Stimulated activated naive CD8-positive, alpha-beta T cell treated with anti-CD3 and anti-CD28 coated beads, Interleukin-15, Interleukin-2, amounts not matched to agents 100 U/mL and 50 U/mL, for 24 hours (primary cell): ENCODE results near the gene ZC3H12C.
"Not testable (repeated sequence)": the region's sequence is repeated elsewhere in the genome, so short reads cannot be mapped to it uniquely, and the experiment has no call there.

Source experiments
- ATAC-seq: fragments of 150-1000 bp; cut with Tn5 transposase; one replicate; pipeline ENCODE4 v1.10.0; 2021
- DNase-seq: peaks from one replicate; pipeline ENCODE4 v3.0.0; 2021

The ZC3H12C gene

DNA sequence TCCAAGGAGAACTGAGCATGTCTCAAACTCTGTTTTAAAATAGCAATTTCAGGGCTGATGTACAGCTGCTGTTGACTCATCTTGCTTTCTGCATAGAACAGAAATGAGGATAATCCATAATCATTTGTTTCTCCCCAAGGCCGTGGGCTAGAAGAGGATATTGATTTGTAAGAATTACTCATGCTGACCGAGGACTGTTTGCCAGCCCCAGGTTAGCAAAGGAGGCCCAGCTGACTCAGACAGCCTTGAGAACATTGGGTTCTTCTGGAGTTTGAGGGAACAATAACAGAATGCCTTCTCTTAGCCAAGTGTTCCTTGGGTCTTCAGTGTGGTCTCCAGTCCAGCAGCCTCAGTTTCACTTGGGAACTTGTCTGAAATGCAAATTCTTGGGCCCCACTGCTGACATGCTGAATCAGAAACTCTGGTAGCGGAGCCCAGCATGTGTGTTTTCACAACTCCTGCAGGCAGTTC lies 92.0 kb downstream of the ZC3H12C start:
- DNase-seq = no peak
- ATAC-seq = no peak

DNA sequence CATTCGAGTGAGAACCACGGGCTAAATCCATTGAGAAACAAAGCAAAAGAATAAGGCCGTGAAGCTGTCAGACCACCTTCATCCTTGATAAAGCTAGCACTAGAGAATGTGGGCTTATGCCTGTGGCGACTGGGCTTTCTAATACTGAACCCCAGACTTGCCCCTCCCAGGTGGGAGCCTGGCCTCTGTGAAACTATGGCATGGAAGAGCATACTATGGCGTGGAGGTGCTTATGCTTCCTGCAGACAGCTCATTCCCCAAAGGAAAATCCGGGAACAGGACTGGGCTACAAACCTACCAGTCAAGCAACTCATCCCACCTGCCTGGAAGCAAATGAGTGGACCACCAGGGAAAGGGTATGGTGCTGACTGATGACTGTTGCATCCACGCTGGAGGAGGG lies 92.4 kb downstream of the ZC3H12C start:
- ATAC-seq = no peak
- DNase-seq = no peak

DNA sequence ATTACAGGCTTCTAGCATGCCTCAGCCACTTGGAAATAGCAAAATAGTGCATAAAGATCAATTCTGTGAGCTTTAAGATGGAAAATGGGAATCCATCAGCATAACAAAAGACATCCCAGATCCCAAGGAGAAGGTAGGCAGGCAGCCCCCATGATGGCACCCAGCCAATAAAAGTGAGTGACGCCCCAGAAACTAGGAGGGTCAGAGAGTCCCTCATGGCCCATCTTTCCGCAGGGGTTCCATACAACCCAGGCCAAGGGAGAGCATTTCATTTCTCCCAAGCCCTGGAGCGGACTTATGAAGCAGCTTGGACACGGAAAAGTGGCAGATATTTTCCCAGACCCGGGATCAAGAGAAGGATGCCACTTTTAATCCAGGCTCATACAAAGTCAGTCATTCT lies 93.3 kb downstream of the ZC3H12C start:
- ATAC-seq = no peak

DNA sequence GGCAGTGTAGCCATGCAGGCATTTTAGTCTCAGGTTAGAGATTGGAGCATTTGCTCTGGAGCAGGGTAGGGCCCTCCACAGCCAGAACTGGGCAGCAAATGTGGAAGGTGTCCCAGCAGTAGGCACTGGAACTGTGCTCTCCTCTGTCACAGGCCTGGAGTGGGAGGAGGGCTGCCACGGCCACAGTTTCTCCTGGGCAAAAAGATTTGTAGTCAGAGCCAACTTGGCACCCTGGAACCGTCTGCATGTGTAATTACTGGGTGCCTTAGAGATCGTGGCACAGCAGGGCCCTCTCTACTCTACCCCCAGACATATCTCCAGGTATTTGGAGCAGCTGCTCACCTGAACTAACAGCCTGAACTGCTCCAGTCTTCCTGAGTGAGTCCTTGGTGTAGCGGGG lies 93.7 kb downstream of the ZC3H12C start:
- no peak for ATAC-seq
- no peak for DNase-seq

More for the DNA sequence above, 93.3 kb downstream of the ZC3H12C start:
- DNase-seq = no peak

DNA sequence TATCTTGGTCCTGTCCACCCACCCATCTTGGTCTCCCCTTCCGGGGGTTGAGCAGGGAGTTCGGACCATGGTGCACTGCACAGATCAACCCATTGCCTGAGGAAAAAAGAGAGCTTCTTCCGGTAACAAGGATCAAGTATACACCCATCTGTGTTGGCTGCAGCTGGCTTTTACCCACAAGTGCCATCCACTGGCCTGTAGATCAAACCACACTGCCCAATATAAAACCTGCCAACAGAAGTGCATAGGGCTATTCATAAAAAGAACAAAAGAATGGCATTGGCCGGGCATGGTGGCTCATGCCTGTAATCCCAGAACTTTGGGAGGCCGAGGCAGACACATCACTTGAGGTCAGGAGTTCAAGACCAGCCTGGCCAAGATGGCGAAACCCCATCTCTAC lies 94.5 kb downstream of the ZC3H12C start:
- DNase-seq (no peak), ATAC-seq (no peak)

DNA sequence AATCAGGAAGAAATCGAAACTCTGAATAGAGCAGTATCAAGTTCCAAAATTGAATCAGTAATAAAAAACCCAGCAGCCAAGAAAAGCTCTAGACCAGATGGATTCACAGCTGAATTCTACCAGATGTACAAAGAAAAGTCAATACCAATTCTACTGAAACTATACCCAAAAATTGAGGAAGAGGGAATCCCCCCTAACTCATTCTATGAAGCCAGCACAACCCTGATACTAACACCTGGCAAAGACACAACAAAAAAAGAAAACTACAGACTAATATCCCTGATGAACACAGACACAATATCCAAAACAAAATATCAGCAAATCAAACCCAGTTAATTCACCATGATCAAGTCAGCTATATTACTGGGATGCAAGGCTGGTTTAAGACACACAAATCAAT lies 97.7 kb downstream of the ZC3H12C start:
- DNase-seq = no peak
- ATAC-seq = no peak

DNA sequence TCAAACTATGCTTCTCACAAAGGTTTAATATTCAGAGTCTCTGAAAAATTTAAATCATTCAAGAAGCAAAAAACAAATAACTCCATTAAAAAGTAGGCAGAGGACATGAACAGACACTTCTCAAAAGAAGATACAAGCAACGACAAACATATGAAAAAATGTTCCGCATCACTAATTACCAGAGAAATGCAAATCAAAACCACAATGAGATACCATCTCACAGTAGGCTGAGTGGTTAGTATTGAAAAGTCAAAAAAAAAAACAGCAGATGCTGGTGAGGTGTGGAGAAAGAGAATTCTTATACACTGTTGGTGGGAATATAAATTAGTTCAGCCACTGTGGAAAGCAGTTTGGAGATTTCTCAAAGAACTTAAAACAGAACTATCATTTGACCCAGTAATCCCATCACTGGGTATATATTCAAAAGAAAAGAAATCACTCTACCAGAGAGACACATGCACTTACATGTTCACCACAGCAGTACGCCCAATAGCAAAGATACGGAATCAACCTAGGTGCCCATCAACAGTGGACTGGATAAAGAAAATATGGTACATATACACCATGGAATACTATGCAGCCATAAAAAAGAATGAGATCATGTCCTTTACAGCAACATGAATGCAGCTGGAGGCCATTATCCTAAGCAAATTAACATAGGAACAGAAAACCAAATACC lies 99.6 kb downstream of the ZC3H12C start:
- not testable (repeated sequence) for ATAC-seq, DNase-seq

DNA sequence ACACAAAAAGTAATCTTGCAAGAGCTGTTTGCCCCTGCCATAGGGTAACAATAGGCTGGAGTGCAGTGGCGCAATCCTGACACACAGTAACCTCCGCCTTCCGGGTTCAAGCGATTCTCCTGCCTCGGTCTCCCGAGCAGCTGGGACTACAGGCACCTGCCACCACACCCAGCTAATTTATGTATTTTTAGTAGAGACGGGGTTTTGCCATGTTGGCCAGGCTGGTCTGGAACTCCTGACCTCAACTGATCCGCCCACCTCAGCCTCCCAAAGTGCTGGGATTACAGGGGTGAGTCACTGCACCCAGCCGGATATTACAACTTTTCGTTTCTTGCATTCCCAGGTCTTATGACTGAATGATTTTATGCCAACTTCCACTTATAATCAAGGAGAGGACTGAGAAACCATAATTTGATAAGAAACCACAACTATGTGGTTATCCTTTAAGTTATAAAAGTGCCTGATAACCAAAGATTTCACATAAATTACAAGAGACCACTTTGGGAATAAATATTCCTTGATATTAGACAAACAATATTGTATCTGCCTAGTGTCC lies 101.1 kb downstream of the ZC3H12C start:
- not testable (repeated sequence) for DNase-seq, ATAC-seq

DNA sequence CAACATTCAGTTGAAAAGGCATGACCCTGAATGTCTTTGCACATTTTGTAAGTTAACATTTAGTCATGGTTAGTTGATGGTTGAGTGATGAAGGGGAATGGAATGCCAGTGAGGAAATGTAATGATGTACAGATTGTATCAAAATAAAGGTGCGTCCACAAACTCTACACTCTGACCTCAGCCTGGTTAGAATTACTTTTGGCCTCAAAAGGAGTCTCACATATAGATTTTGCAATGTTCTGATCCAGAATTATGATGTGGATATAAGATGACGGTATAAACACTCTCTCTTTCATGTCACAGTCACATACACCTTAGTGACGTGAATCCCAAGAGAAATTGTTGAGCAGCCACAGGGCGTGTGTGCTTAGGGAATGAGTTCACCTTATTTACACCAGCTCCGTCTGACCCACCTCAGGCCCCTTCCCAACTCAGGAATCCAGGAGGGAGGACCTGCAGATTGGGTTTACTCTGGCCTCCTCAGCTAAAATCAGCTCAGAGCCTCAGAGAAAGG lies 103.1 kb downstream of the ZC3H12C start:
- DNase-seq (no peak), ATAC-seq (no peak)

DNA sequence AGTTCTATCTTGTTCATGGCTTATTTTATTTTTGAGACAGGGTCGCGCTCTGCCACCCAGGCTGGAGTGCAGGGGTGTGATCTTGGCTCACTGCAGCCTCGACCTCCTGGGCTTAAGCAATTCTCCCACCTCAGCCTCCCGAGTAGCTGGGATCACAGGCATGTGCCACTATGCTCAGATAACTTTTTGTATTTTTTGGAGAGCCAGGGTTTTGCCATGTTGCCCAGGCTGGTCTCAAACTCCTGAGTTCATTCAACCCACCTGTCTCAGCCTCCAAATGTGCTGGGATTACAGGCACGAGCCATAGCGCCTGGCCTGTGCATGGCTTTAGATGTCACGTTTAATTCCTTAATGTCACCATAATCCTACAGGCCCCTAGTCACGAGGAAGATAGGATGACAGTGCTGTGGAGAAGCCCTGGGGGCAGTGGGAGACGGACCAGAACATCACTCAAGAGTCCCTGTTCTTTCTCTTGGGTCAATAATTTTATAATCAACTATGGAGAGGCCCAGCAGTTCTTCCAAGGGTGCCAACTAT lies 103.8 kb downstream of the ZC3H12C start:
- DNase-seq (no peak), ATAC-seq (no peak)

DNA sequence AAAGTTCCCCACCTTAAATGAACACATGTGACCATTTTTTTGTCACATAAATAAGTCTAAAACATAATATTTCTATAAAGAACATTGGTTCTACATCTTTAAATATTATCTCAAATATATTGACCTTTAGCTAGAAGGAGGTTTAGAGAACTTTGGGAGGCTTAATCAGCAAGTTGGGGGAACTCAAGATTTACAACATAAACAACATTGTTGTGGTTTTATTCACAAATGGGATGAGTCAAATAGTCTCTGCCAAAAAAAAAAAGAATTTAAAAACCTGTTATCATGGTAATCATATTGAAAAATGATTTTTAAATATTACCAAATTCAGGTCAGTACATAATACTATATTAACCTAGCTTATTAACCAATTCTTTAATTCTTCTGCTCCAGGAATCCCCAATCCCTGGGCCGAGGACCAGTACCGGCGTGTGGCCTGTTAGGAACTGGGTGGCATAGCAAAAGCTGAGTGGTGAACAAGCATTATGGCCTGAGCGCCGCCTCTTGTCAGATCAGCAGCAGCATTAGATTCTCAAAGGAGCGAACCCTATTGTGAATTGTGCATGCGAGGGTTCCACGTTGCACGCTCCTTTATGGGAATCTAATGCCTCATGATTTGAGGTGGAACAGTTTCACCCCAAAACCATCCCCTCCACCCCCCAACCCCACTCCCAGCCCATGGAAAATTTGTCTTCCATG lies 105.0 kb downstream of the ZC3H12C start:
- no peak for ATAC-seq
- no peak for DNase-seq

DNA sequence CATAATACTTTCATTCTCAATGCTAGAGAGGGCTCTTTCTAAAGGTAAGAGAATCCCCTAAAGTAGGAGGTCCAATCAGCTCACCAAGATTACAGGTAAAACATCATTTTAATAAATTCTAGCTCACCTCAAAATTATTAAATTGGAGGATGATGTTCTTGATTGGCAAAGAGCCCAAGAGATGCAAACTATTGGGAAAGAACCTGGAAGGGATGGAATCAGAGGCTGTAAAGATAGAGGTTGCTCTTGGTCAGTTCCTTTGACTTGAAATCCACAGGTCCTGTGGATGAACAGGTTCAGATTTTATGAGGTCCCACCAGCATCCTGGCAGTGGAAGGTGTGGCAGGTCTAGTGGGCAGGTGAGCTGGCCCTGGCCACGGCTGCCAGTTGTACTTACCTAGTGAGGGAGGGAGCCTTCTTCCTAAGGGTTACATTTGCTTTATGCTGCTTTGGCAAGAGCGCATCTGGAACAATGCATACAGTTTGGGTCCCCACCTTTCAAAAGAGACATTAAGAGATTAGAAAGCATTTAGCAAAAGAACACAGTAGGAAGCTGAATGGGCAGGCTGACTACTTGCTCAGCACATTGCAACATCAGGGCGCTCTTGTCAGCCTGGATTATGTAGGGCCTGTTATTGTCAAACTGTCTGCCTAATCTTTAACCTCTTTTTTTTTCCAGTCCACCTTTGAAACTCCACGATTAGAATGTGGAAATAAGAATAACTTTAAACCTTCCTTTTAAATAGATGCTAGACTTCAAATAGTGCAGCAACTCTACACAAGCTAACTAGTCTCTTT lies 106.2 kb downstream of the ZC3H12C start:
- no peak for ATAC-seq

DNA sequence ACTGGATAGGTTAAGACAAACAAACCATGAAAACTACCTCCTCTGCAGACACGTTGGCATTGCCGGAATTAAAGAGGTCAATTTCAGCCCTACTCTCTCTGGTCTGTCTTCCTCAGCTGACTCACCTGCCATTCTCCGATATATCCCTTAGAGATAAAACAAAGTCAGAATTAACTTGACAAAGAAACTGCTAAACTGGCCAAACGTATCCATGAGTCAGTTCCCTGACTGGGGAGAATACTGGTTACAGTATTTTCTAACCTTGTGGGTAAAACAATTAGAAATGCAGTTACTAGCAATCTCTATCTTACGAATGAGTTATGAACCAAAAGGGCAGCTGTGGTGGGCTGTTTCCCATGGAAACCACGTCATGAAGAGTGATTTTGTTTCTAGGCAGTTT lies 107.0 kb downstream of the ZC3H12C start:
- ATAC-seq (peak; percentile 38), DNase-seq (no peak)

More for the DNA sequence above, 106.2 kb downstream of the ZC3H12C start:
- DNase-seq = no peak

DNA sequence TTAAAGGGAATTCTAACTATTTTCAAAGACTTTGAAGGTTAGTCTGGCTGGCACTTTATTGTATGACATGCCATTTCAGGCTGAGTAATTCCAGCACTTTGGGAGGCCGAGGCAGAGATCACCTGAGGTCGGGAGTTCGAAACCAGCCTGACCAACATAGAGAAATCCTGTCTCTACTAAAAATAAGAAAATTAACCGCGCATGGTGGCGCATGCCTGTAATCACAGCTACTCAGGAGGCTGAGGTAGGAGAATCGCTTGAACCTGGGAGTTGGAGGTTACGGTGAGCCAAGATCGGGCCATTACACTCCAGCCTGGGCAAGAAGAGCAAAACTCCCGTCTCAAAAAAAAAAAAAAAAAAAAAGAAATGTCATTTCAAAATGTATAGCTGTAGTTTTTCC lies 107.6 kb downstream of the ZC3H12C start:
- no peak for ATAC-seq
- no peak for DNase-seq

DNA sequence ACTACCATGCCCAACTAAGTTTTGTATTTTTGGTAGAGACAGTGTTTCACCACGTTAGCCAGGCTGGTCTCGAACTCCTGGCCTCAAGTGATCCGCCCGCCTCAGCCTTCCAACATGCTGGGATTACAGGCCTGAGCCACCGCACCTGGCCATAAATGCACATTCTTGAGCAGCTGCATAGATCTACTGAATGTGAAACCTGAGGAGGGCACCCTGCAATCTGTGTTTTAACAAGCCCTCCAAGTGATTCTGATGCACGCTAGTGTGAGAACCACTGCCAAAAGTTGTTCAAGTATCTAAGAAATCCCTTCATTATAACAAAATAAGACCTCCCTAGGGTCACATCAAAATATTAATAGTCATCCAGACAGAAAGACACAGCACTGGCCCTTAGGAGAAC lies 113.9 kb downstream of the ZC3H12C start:
- no peak for DNase-seq
- ATAC-seq = no peak

DNA sequence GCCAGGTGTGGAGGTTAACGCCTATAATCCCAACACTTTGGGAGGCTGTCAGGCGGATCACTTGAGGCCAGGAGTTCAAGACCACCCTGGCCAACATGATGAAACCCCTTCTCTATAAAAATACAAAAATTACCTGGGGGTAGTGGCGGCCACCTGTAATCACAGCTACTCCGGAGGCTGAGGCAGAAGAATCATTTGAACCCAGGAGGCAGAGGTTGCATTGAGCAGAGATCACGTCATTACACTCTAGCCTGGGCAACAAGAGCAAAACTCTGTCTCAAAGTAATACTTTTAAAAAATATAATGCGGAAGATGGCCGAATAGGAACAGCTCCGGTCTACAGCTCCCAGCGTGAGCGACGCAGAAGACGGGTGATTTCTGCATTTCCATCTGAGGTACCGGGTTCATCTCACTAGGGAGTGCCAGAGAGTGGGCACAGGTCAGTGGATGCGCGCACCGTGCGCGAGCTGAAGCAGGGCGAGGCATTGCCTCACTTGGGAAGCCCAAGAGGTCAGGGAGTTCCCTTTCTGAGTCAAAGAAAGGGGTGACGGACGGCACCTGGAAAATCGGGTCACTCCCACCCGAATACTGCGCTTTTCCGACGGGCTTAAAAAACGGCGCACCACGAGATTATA lies 115.6 kb downstream of the ZC3H12C start:
- not testable (repeated sequence) for ATAC-seq, DNase-seq

DNA sequence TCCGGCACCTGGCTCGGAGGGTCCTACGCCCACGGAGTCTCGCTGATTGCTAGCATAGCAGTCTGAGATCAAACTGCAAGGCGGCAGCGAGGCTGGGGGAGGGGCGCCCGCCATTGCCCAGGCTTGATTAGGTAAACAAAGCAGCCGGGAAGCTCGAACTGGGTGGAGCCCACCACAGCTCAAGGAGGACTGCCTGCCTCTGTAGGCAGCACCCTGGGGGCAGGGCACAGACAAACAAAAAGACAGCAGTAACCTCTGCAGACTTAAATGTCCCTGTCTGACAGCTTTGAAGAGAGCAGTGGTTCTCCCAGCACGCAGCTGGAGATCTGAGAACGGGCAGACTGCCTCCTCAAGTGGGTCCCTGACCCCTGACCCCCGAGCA lies 116.1 kb downstream of the ZC3H12C start:
- DNase-seq = not testable (repeated sequence)

DNA sequence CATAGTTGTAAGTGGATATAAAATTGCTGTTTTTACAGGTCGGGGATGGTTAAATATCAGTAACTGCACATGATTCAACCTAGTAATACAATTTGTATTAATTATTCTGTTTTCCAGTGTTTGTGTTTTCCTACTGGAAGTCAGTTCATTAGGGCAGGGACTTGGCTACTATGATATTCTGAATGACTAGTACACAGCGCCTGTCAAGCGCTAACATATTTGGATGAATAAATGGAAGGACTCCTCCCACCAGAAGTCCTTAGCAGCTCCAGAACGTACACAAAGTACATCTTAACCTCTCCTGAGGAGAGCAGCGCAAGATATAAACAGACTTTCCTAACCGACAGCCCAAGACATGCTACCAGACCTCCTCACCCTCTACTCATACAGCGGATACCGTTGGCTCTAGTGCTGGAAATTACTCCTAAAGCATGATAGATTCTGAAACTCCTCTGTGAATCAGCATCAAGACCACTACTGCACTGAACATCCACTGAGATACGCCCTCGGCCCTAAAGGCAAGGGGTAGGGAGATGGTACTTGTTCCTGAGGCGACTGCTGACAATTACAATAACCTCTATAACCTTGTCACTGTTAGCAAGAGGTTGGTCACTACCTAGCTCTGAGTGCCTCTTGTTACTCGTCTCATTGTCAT lies 124.2 kb downstream of the ZC3H12C start:
- no peak for DNase-seq
- peak; percentile 43 for ATAC-seq

More for the DNA sequence above, 116.1 kb downstream of the ZC3H12C start:
- ATAC-seq = not testable (repeated sequence)

DNA sequence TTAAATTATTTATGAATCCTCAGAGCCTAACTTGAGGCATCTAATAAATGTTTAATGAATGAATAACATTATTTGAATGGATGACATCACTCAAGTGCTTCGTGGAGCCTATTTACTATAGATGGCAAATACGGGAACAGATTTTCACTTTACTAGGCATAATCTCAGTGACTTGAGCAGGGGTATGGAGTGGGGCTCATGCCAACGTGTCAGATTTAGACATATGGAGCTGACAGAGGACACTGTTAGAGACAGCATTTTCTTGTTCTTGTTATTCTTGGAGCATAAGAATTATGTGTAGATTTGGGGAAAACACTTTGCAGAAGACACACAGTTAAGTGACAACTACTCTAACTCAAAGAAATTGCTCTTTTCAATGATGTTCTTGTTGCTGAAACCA lies 124.7 kb downstream of the ZC3H12C start:
- ATAC-seq (no peak), DNase-seq (no peak)

DNA sequence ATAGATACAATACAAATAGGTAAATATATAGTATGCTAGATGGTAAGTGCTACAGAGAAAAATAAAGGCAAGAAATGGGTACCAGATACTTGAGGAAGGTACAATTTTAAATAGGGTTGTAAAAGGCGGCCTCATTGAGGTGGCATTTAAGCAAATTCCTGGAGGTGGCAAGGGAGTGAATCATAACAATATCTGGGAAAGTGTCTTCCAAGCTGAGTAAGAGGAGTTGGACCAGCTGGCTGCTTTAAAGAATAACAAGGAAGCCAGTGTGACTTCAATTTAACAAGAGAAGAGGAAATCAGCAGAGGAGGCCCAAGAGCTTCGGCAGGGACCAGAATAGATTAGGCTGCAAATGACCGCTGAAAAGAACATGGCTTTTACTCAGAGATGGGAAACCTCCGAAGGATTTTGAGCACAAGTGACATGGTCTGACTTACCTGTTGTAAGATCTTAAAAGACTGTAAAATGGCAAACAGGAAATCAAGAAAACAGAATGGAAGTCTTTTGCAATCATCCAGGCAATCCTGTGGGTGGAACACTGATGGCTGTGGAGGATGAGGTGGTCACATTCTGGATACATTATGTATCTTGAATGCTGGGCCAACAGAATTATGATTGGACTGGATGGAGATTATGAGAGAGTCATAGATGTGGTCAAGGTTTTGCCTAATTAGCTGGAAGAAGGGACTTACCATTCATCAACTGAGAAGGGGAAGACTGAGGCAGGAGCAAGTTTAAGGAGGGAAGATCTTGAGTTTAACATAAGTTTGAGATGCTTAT lies 126.0 kb downstream of the ZC3H12C start:
- ATAC-seq = no peak

More for the DNA sequence above, 126.0 kb downstream of the ZC3H12C start:
- DNase-seq = no peak
